GM12878 (cell line): ENCODE measurements around the gene GOSR1. TPM values are rescaled to one million over a fixed set of nuclear protein-coding genes. Genes with fewer than 3 reads are reported as not detected.

Experiments
- ATAC-seq: fragments of 200-7000 bp; cut with Tn5 transposase; 3 replicates; pipeline ENCODE4 v1.9.1; 2020; ENCODE audit warnings: mild to moderate bottlenecking, moderate library complexity
- BruUV-seq: library from RNA; stranded (reverse); fragments of 400-500 nt; replicated peaks from 2 replicates; lab custom pipeline; 2021; lab: Mats Ljungman, UMichigan
- CTCF ChIA-PET: fragments of 300-600 bp; sonication (Branson Sonifier 250); formaldehyde crosslinking; extraction: SDS; loops from one replicate; lab custom pipeline; 2021; ENCODE audit warnings: inconsistent platforms; lab: Yijun Ruan, JAX
- POLR2A ChIA-PET: fragments of 350-600 bp; formaldehyde crosslinking; extraction: SDS; loops from one replicate; lab custom pipeline; 2021; ENCODE audit warnings: inconsistent platforms; lab: Charles Lee
- RAD21 ChIA-PET: fragments of 300-600 bp; sonication (Branson Sonifier 250); formaldehyde crosslinking; loops from one replicate; lab custom pipeline; 2023; ENCODE audit warnings: antibody characterized with exemption; ENCODE audit not compliant: unreplicated experiment; lab: Charles Lee
- SMC1A ChIA-PET: fragments of 300-600 bp; sonication (Branson Sonifier 250); formaldehyde crosslinking; loops from one replicate; lab custom pipeline; 2023; ENCODE audit not compliant: unreplicated experiment, uncharacterized antibody; lab: Charles Lee
- DNase-seq: peaks from one replicate; pipeline ENCODE4 v3.0.0-alpha.2; 2011; ENCODE audit warnings: low read depth, low spot score
- FAIRE-seq: peaks from 3 replicates; lab custom pipeline; 2011; peaks lifted over from hg19 to GRCh38; lab: Jason Lieb, UNC
- H2AFZ ChIP-seq: 2 replicates; pipeline ENCODE4 v1.6.0; 2011; ENCODE audit warnings: low read depth, low read length, control low read depth; ENCODE audit not compliant: control insufficient read depth
- H3K27ac ChIP-seq: 2 replicates; pipeline ENCODE4 v1.5.1; 2011; ENCODE audit warnings: control low read depth; ENCODE audit not compliant: control insufficient read depth, insufficient read depth
- H3K27me3 ChIP-seq, 2 experiments: replicated peaks in 1 of 2; 2 replicates each; pipeline versions ENCODE4 v1.6.0 to v1.6.1; 2011; ENCODE audit warnings: low read length in 1 of 2; ENCODE audit not compliant: control insufficient read depth in 2 of 2, insufficient read depth in 2 of 2
- H3K36me3 ChIP-seq, 2 experiments: 2 replicates each; pipeline ENCODE4 v1.5.1; 2011; ENCODE audit warnings: low read length in 1 of 2; ENCODE audit not compliant: control insufficient read depth in 2 of 2, insufficient read depth in 2 of 2
- H3K4me1 ChIP-seq: 2 replicates; pipeline ENCODE4 v1.6.1; 2011; ENCODE audit warnings: mild to moderate bottlenecking, low read length, moderate library complexity, mixed read lengths; ENCODE audit not compliant: control insufficient read depth, insufficient read depth
- H3K4me2 ChIP-seq: 2 replicates; pipeline ENCODE4 v1.6.0; 2011; ENCODE audit warnings: control low read depth; ENCODE audit not compliant: control insufficient read depth, insufficient read depth
- H3K4me3 ChIP-seq: fragments of 200-600 bp; sonication (generic); 2 replicates; pipeline ENCODE4 v1.5.1; 2016
- H3K79me2 ChIP-seq: 2 replicates; pipeline ENCODE4 v1.6.0; 2011; ENCODE audit warnings: low read length; ENCODE audit not compliant: control insufficient read depth, insufficient read depth
- H3K9ac ChIP-seq: 2 replicates; pipeline ENCODE4 v1.8.0; 2011; ENCODE audit warnings: low read length, control low read depth, mixed read lengths; ENCODE audit not compliant: control insufficient read depth, insufficient read depth
- H3K9me3 ChIP-seq: replicated peaks from 3 replicates; pipeline ENCODE4 v1.5.1; 2011; ENCODE audit warnings: mild to moderate bottlenecking, low read length; ENCODE audit not compliant: control insufficient read depth, insufficient read depth
- H4K20me1 ChIP-seq: 2 replicates; pipeline ENCODE4 v1.6.0; 2011; ENCODE audit not compliant: control insufficient read depth, insufficient read depth
- BMI1 ChIP-seq: fragments of 450-650 bp; IDR thresholded peaks from 2 replicates; pipeline ENCODE4 v1.6.1; 2016; ENCODE audit warnings: mild to moderate bottlenecking, moderate library complexity, borderline replicate concordance
- EGR1 ChIP-seq, 2 experiments: IDR thresholded peaks; 1 replicate in 1 of 2; 2 replicates in 1 of 2; pipeline ENCODE4 v1.6.1; 2011 to 2012; ENCODE audit warnings: low read depth in 2 of 2, low read length in 2 of 2, borderline replicate concordance in 1 of 2, mild to moderate bottlenecking in 1 of 2, moderate library complexity in 1 of 2
- KLF5 ChIP-seq: fragments of 450-650 bp; IDR thresholded peaks from 2 replicates; pipeline ENCODE4 v1.6.1; 2014; ENCODE audit warnings: mild to moderate bottlenecking; ENCODE audit not compliant: partially characterized antibody
- MTA2 ChIP-seq: fragments of 450-650 bp; IDR thresholded peaks from 2 replicates; pipeline ENCODE4 v1.6.1; 2016; ENCODE audit warnings: low read depth, mild to moderate bottlenecking, moderate library complexity
- PAX8 ChIP-seq: fragments of 450-650 bp; IDR thresholded peaks from 2 replicates; pipeline ENCODE4 v1.6.1; 2017; ENCODE audit warnings: mild to moderate bottlenecking, moderate library complexity
- RUNX3 ChIP-seq: IDR thresholded peaks from 2 replicates; pipeline ENCODE4 v1.6.1; 2012; ENCODE audit warnings: low read length, inconsistent platforms
- SMC3 ChIP-seq: IDR thresholded peaks from 2 replicates; pipeline ENCODE4 v1.6.1; 2011; ENCODE audit warnings: low read length, improper control_type of control experiment, borderline replicate concordance
- SPI1 ChIP-seq: IDR thresholded peaks from 2 replicates; pipeline ENCODE4 v1.6.1; 2011; ENCODE audit warnings: low read depth, mild to moderate bottlenecking, low read length, moderate library complexity, borderline replicate concordance; ENCODE audit not compliant: insufficient read depth
- SUZ12 ChIP-seq: fragments of 200-600 bp; sonication (generic); IDR thresholded peaks from one replicate; pipeline ENCODE4 v1.6.1; 2018; ENCODE audit warnings: antibody characterized with exemption, mild to moderate bottlenecking; ENCODE audit not compliant: unreplicated experiment
- USF2 ChIP-seq: IDR thresholded peaks from 2 replicates; pipeline ENCODE4 v1.6.1; 2011; ENCODE audit warnings: low read depth, low read length, improper control_type of control experiment, borderline replicate concordance
- ZNF384 ChIP-seq: IDR thresholded peaks from 2 replicates; pipeline ENCODE4 v1.6.1; 2012; ENCODE audit warnings: low read depth, mild to moderate bottlenecking, low read length, improper control_type of control experiment, borderline replicate concordance
- WGBS: methylation state at CpG from one replicate; pipeline ENCODE4 v1.1.6; 2016; ENCODE audit warnings: low lambda C conversion rate; ENCODE audit not compliant: insufficient replicate concordance, insufficient coverage; ENCODE audit errors: missing lambda C conversion rate; 5-methylcytosine and 5-hydroxymethylcytosine counted together
- in situ Hi-C: fragments of 300-500 bp; cut with MboI; formaldehyde crosslinking; loops from 9 replicates; pipeline ENCODE4 v1.14.3; 2018; ENCODE audit warnings: mixed read lengths
- intact Hi-C: fragments of 100-400 bp; cut with micrococcal nuclease; formaldehyde crosslinking; loops from one replicate; pipeline ENCODE4 v1.14.2; 2022; ENCODE audit not compliant: unreplicated experiment
- polyA plus RNA-seq, 11 experiments: library from polyadenylated mRNA; depleted of rRNA in 4 of 11; unstranded in 6 of 11; stranded (reverse) in 5 of 11; fragments of >200 nt; fragmentation: Nextera tagmentation in 4 of 11; fragmentation: Illumina TruSeq in 1 of 11; extraction: Ambion mirVana in 4 of 11; extraction: Trizol in 1 of 11; gene quantifications; 1 replicate in 1 of 11; 2 replicates in 10 of 11; pipeline versions ENCODE4 v1.2.1 to v1.2.3, GENCODE V29; 2011 to 2016; ENCODE audit warnings: inconsistent platforms in 2 of 11, missing spikeins in 2 of 11, low read depth in 1 of 11
- total RNA-seq, 4 experiments: library from RNA; depleted of rRNA in 3 of 4; stranded (reverse); fragments of >200 nt in 3 of 4; fragmentation: Illumina TruSeq in 1 of 4; extraction: Trizol in 1 of 4; gene quantifications; 2 replicates each; pipeline versions ENCODE4 v1.2.1 to v1.2.3, GENCODE V29; 2013 to 2021
- TF ChIP-seq, protein P1 (sequence below): IDR thresholded peaks from 2 replicates; pipeline ENCODE4 v1.6.1; 2012; ENCODE audit warnings: improper control_type of control experiment, low read depth, low read length; ENCODE audit not compliant: insufficient replicate concordance
- TF ChIP-seq, protein P2 (sequence below): fragments of 450-650 bp; IDR thresholded peaks from 2 replicates; pipeline ENCODE4 v1.6.1; 2016; ENCODE audit warnings: mild to moderate bottlenecking

GOSR1 gene
- total and polyA plus RNA-seq, 10 of the 15 experiments (the other 5 are each of a cell fraction or from before 2014, with no cell fraction given): 21.4 to 99.3 (median 42.9) TPM

DNA sequence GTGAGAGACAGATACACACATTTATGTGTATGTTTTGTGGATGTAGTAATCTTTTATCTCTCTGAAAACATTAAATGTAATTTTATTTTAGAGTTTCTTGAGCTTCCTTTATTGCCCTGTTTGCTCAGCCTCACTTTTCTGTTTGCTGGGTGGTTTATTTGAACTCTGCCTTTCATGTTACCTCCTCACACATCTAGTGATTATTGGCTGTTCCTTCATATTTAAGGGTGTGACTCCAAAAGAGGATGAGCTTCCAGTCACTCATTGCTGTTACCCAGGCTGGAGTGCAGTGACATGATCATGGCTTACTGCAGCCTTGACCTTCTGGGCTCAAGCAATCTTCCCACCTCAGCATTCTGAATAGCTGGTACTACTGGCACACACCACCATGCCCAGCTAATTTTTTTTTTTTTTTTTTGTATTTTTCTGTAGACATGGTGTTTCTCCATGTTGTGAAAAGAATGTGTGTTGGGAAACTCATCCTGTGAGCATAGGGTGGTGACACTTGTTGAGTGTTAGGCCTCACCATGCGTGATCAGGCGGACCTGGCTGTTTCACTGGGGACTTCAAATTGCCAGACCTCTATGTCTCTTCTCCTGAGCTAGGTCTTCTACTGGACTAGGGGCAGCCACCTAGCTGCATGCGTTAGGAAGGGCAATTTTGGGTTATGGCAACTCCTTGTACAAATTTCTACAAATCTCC is 37.8 kb downstream of the GOSR1 start:
- H3K79me2 ChIP-seq: no peaks in the 10 kb centered on the region
- SMC1A ChIA-PET: interaction anchor here (0.9 to 1.0 kb wide), 2 partner anchors 9 to 553 kb away, joined by 3 read pairs; no protein-coding TSS in a partner anchor
- no peak overlapping the region for H3K4me3 ChIP-seq
- no peak overlapping the region for H3K27ac ChIP-seq
- WGBS: 100% methylated on average over 3 of the region's 3 CpGs
- no peak overlapping the region for H3K9ac ChIP-seq
- POLR2A ChIA-PET: interaction anchor here (0.6 kb wide), 2 partner anchors 225 to 270 kb away, joined by 3 to 4 read pairs; no protein-coding TSS in a partner anchor
- in situ Hi-C loops (no loop called here), intact Hi-C loops (no loop called here)
- no peak for FAIRE-seq
- BruUV-seq: no TSS peak
- peaks cover 1 to 6% of the 10 kb centered on the region in 2 experiments; a peak in 2 of 4 replicates for H3K36me3 ChIP-seq
- RAD21 ChIA-PET: no interaction called here
- no peaks in the 10 kb centered on the region for H3K4me1 ChIP-seq
- H4K20me1 ChIP-seq: no peaks in the 10 kb centered on the region
- H2AFZ ChIP-seq: no peak overlapping the region
- CTCF ChIA-PET: no interaction called here
- no peak for ATAC-seq
- no peak overlapping the region for H3K4me2 ChIP-seq
- no peaks in the 10 kb centered on the region for H3K27me3 ChIP-seq
- no peaks in the 10 kb centered on the region for H3K9me3 ChIP-seq
- no peak for DNase-seq
- TF ChIP-seq KLF5: no peak
- no peak for TF ChIP-seq SPI1
- TF ChIP-seq SUZ12: no peak
- TF ChIP-seq RUNX3: no peak
- TF ChIP-seq, protein P1, sequence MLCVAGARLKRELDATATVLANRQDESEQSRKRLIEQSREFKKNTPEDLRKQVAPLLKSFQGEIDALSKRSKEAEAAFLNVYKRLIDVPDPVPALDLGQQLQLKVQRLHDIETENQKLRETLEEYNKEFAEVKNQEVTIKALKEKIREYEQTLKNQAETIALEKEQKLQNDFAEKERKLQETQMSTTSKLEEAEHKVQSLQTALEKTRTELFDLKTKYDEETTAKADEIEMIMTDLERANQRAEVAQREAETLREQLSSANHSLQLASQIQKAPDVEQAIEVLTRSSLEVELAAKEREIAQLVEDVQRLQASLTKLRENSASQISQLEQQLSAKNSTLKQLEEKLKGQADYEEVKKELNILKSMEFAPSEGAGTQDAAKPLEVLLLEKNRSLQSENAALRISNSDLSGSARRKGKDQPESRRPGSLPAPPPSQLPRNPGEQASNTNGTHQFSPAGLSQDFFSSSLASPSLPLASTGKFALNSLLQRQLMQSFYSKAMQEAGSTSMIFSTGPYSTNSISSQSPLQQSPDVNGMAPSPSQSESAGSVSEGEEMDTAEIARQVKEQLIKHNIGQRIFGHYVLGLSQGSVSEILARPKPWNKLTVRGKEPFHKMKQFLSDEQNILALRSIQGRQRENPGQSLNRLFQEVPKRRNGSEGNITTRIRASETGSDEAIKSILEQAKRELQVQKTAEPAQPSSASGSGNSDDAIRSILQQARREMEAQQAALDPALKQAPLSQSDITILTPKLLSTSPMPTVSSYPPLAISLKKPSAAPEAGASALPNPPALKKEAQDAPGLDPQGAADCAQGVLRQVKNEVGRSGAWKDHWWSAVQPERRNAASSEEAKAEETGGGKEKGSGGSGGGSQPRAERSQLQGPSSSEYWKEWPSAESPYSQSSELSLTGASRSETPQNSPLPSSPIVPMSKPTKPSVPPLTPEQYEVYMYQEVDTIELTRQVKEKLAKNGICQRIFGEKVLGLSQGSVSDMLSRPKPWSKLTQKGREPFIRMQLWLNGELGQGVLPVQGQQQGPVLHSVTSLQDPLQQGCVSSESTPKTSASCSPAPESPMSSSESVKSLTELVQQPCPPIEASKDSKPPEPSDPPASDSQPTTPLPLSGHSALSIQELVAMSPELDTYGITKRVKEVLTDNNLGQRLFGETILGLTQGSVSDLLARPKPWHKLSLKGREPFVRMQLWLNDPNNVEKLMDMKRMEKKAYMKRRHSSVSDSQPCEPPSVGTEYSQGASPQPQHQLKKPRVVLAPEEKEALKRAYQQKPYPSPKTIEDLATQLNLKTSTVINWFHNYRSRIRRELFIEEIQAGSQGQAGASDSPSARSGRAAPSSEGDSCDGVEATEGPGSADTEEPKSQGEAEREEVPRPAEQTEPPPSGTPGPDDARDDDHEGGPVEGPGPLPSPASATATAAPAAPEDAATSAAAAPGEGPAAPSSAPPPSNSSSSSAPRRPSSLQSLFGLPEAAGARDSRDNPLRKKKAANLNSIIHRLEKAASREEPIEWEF: no peak
- no peak for TF ChIP-seq ZNF384
- no peak for TF ChIP-seq USF2
- TF ChIP-seq PAX8: no peak
- no peak for TF ChIP-seq SMC3
- no peak for TF ChIP-seq BMI1
- TF ChIP-seq MTA2: no peak
- TF ChIP-seq, protein P2, sequence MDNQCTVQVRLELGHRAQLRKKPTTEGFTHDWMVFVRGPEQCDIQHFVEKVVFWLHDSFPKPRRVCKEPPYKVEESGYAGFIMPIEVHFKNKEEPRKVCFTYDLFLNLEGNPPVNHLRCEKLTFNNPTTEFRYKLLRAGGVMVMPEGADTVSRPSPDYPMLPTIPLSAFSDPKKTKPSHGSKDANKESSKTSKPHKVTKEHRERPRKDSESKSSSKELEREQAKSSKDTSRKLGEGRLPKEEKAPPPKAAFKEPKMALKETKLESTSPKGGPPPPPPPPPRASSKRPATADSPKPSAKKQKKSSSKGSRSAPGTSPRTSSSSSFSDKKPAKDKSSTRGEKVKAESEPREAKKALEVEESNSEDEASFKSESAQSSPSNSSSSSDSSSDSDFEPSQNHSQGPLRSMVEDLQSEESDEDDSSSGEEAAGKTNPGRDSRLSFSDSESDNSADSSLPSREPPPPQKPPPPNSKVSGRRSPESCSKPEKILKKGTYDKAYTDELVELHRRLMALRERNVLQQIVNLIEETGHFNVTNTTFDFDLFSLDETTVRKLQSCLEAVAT: no peak
- no peak for TF ChIP-seq EGR1 (IDR thresholded peaks at IDR 0.05; ENCODE audit: borderline replicate concordance in 1 of 2, low read depth in 2 of 2, low read length in 2 of 2)
